ENCODE data around the gene GNG12.

- TF ChIP-seq POLR2A (IDR thresholded peaks at IDR 0.05; ENCODE audit: low read length) (no peak), GATA1 (IDR thresholded peaks at IDR 0.05; ENCODE audit: low read depth, low read length) (no peak)
These were observed at the start of gene GNG12 for GRCh38 chr1:67832737-67833601.

Data from erythroblast (primary cell).